ENCODE measurements around the gene ZFP37. TPM values are rescaled to one million over a fixed set of nuclear protein-coding genes. Genes with fewer than 3 reads are reported as not detected.

Gene ZFP37
- total RNA-seq, 1 donor from 2014 or later = 4.3 TPM

Other genes with a start within 250 kb of the ZFP37 start
- 4.2 TPM for gene SLC46A2, start 165.8 kb downstream of the ZFP37 start, total RNA-seq
- gene ZNF883, start 44.5 kb downstream of the ZFP37 start, total RNA-seq = 1.7 TPM
- gene SLC31A2, start 94.3 kb upstream of the ZFP37 start, total RNA-seq = 8.9 TPM
- 43.9 TPM for gene FKBP15, start 164.6 kb upstream of the ZFP37 start, total RNA-seq
- gene SLC31A1, start 164.8 kb upstream of the ZFP37 start, total RNA-seq = 26.3 TPM
- gene CDC26, start 218.8 kb upstream of the ZFP37 start, total RNA-seq = 26.6 TPM
- gene PRPF4, start 218.9 kb upstream of the ZFP37 start, total RNA-seq = 27.5 TPM
- 0.96 TPM for gene RNF183, start 246.7 kb upstream of the ZFP37 start, total RNA-seq

Data from ureter (tissue), 1 donor.